Body of pancreas (tissue), 4 donors: ENCODE data around the gene GSAP. TPM values are rescaled to one million over a fixed set of nuclear protein-coding genes. Genes with fewer than 3 reads are reported as not detected.

Source experiments
- ATAC-seq: fragments of 150-250 bp; one replicate; pipeline ENCODE4 v1.9.1; 2016
- DNase-seq, 4 donors: peaks; one replicate each; pipeline ENCODE4 v3.0.0-alpha.2; 2019
- H3K27ac ChIP-seq, 4 donors: fragments of 200-600 bp; sonication (generic); 1 replicate in 3 of 4; 2 replicates in 1 of 4; pipeline versions ENCODE4 v1.5.1 to v1.6.1; 2016 to 2019; ENCODE audit warnings: mild to moderate bottlenecking in 1 of 4, mixed read lengths in 1 of 4, moderate library complexity in 1 of 4
- H3K27me3 ChIP-seq, 2 donors: fragments of 200-600 bp; sonication (generic); one replicate each; pipeline ENCODE4 v1.6.0; 2016; ENCODE audit warnings: mild to moderate bottlenecking in 1 of 2
- H3K36me3 ChIP-seq, 2 donors: fragments of 200-600 bp; sonication (generic); replicated peaks in 1 of 2; 2 replicates each; pipeline ENCODE4 v1.5.1; 2016; ENCODE audit warnings: low read depth in 2 of 2; ENCODE audit not compliant: insufficient read depth in 1 of 2
- H3K4me1 ChIP-seq: fragments of 200-600 bp; sonication (generic); one replicate; pipeline ENCODE4 v1.6.0; 2016
- H3K4me3 ChIP-seq, 2 donors: fragments of 200-600 bp; sonication (generic); 1 replicate in 1 of 2; 2 replicates in 1 of 2; pipeline ENCODE4 v1.5.1; 2016 to 2019
- H3K9me3 ChIP-seq, 3 donors: fragments of 200-600 bp; sonication (generic); 1 replicate in 2 of 3; 2 replicates in 1 of 3; pipeline ENCODE4 v1.5.1; 2016
- POLR2A ChIP-seq, 3 donors: fragments of 450-650 bp; IDR thresholded peaks; one replicate each; pipeline ENCODE4 v1.6.1; 2016; ENCODE audit warnings: antibody characterized with exemption in 3 of 3, mild to moderate bottlenecking in 2 of 3
- WGBS, 2 donors: methylation state at CpG; one replicate each; pipeline ENCODE4 v1.1.5; 2017; 5-methylcytosine and 5-hydroxymethylcytosine counted together
- intact Hi-C: fragments of 100-400 bp; cut with DNase I; formaldehyde crosslinking; loops from one replicate; pipeline ENCODE4 v1.15.1; 2023
- total RNA-seq, 2 donors: library from RNA; depleted of rRNA; stranded (reverse); fragments of >200 nt; gene quantifications; one replicate each; pipeline ENCODE4 v1.1.0, GENCODE V29; 2016
- TF ChIP-seq, protein P1 (sequence below), 7 experiments: fragments of 450-650 bp in 4 of 7; fragments of 200-600 bp in 3 of 7; sonication (generic) in 3 of 7; IDR thresholded peaks; one replicate each; pipeline ENCODE4 v1.5.1; 2016 to 2019; ENCODE audit warnings: antibody characterized with exemption in 7 of 7

The GSAP gene
- total RNA-seq, 2 donors from 2014 or later = 13.7 to 18.8 TPM

DNA sequence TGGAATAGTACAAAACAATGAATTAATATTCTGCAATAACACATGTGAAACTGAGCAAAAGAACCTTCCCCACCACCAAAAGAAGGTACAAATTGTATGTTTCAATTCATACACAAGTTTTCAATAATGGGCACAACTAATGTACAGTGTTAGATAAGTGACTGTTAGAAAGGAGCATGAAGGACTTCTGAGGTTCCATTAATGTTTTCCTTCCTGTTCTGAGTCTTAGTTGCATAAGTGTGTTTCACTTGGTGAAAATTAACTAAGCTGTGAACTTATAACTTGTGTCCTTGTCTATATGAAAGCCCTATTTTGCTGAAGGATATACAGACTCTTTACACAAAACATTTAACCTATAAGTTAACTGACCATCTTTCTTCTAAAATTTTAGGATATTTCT is 8.2 kb downstream of the GSAP start:
- H3K27ac ChIP-seq = no peak overlapping the region
- no peak overlapping the region for H3K4me3 ChIP-seq
- no peaks in the 10 kb centered on the region for H3K9me3 ChIP-seq
- H3K36me3 ChIP-seq = no peaks in the 10 kb centered on the region
- ATAC-seq (no peak), DNase-seq (no peak)
- intact Hi-C loops = no loop called here
- no peaks in the 10 kb centered on the region for H3K27me3 ChIP-seq
- peaks cover 49% of the 10 kb centered on the region for H3K4me1 ChIP-seq
- TF ChIP-seq POLR2A (IDR thresholded peaks at IDR 0.05) = no peak
- TF ChIP-seq, protein P1, sequence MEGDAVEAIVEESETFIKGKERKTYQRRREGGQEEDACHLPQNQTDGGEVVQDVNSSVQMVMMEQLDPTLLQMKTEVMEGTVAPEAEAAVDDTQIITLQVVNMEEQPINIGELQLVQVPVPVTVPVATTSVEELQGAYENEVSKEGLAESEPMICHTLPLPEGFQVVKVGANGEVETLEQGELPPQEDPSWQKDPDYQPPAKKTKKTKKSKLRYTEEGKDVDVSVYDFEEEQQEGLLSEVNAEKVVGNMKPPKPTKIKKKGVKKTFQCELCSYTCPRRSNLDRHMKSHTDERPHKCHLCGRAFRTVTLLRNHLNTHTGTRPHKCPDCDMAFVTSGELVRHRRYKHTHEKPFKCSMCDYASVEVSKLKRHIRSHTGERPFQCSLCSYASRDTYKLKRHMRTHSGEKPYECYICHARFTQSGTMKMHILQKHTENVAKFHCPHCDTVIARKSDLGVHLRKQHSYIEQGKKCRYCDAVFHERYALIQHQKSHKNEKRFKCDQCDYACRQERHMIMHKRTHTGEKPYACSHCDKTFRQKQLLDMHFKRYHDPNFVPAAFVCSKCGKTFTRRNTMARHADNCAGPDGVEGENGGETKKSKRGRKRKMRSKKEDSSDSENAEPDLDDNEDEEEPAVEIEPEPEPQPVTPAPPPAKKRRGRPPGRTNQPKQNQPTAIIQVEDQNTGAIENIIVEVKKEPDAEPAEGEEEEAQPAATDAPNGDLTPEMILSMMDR (IDR thresholded peaks at IDR 0.05) = no peak

DNA sequence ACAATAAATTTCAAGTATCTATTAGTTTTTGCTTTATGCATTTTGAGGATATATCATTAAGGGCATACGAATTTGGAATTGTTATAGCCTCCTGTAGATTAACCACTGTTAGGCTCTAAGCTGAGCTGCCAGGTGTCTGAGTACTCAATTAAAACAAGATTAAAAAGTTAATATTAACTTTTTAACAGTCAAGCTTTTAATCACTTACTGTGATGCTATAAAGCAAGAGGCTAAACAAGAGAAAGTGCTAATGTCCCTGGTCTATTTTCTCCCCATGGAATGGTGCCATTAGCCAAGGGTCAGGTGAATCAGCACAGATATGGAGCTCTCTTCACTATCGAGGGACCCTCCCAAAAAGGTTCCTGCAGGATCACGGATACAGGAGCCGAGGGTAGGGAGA is 9.7 kb downstream of the GSAP start:
- 26 to 38% methylated on average over 4 of the region's 4 CpGs for WGBS, 2 donors
- Histone ChIP-seq H3K4me3 (no peak overlapping the region), H3K27me3 (no peaks in the 10 kb centered on the region), H3K9me3 (no peaks in the 10 kb centered on the region), H3K36me3 (no peaks in the 10 kb centered on the region), H3K27ac (no peak overlapping the region), H3K4me1 (peaks cover 49% of the 10 kb centered on the region)
- DNase-seq (no peak), ATAC-seq (no peak)
- intact Hi-C loops = no loop called here
- no peak for TF ChIP-seq POLR2A (IDR thresholded peaks at IDR 0.05)
- TF ChIP-seq, protein P1 (IDR thresholded peaks at IDR 0.05) = no peak

DNA sequence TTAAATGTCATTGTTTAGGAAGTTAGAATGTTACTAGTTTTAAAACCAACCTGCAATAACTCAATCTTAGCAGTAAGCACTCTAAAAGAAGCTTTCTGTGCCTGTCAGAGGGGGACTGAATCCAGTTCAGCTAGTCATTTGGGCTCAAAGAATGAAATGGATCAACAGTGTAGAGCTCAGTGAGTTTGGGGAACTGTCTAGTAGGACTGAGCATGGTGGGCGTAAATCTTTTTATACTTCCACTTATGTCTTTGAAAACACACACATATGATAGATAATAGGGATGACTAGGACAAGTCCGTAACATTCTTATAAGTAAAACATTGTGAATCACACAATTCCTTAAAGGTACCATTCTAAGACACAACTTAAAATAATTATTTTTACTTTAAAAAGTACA is 11.5 kb downstream of the GSAP start:
- no peaks in the 10 kb centered on the region for H3K27me3 ChIP-seq
- H3K4me1 ChIP-seq = peaks cover 35% of the 10 kb centered on the region
- TF ChIP-seq, protein P1 (IDR thresholded peaks at IDR 0.05) = no peak
- TF ChIP-seq POLR2A (IDR thresholded peaks at IDR 0.05) = no peak
- ATAC-seq (no peak), DNase-seq (no peak)
- no peak overlapping the region for H3K4me3 ChIP-seq
- no peak overlapping the region for H3K27ac ChIP-seq
- no peaks in the 10 kb centered on the region for H3K36me3 ChIP-seq
- no peaks in the 10 kb centered on the region for H3K9me3 ChIP-seq
- 91 to 94% methylated on average over 2 of the region's 2 CpGs for WGBS, 2 donors
- intact Hi-C loops = no loop called here

DNA sequence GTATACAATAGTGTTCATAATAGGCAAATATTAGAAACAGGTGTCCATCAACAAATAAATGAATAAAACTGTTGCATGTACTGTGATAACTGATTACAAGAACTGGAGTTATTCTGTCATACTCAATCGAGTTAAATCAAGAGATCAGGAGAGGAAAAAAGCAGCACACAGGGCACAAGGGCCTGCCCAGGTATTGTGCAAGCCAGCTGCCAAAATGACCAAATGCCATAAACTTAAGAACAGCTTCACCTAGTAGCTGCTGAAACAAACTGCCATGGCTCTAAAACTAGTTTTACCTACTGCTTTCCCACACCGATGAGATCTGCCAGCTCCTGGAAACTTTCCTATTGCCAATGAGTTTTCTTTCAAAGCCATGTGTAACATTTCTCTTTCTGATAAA is 12.2 kb downstream of the GSAP start:
- Histone ChIP-seq H3K27me3 (no peaks in the 10 kb centered on the region), H3K4me3 (no peak overlapping the region), H3K4me1 (peaks cover 28% of the 10 kb centered on the region), H3K27ac (peak overlapping the region in 2 of 4 donors; percentile 8 to 49), H3K36me3 (no peaks in the 10 kb centered on the region), H3K9me3 (no peaks in the 10 kb centered on the region)
- 11 to 21% methylated on average over 2 of the region's 2 CpGs for WGBS, 2 donors
- peak; percentile 18 to 56 (median 38) for DNase-seq
- TF ChIP-seq, protein P1 (IDR thresholded peaks at IDR 0.05) = no peak
- TF ChIP-seq POLR2A (IDR thresholded peaks at IDR 0.05) = no peak
- ATAC-seq = peak; percentile 50
- intact Hi-C loops = no loop called here

DNA sequence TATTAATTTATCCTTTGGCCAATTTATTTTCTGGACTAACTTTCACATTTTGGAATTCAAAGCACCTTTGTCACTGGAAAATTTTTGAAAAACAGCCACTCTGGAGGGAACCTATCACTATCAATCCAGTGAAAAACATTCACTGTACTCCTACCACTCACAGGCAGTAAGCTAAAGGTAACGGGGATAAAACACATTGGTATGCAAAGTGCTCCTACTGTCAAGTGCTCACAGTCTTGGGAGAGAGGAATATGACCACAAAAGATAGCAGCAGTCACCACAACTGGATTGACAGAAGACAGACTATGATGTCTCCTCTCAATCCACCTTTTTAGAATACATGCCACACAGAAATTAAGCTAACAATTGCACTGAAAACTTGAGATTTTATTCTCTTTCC is 13.3 kb downstream of the GSAP start:
- no peak overlapping the region for H3K4me3 ChIP-seq
- 89 to 94% methylated on average over 1 of the region's 1 CpG for WGBS, 2 donors
- H3K9me3 ChIP-seq = no peaks in the 10 kb centered on the region
- ATAC-seq (no peak), DNase-seq (no peak)
- H3K36me3 ChIP-seq = no peaks in the 10 kb centered on the region
- H3K27me3 ChIP-seq = no peaks in the 10 kb centered on the region
- intact Hi-C loops = no loop called here
- TF ChIP-seq, protein P1 (IDR thresholded peaks at IDR 0.05) = no peak
- TF ChIP-seq POLR2A (IDR thresholded peaks at IDR 0.05) = no peak
- no peak overlapping the region for H3K27ac ChIP-seq
- H3K4me1 ChIP-seq = peaks cover 21% of the 10 kb centered on the region
